Heart left ventricle (tissue), 16 donors: ENCODE measurements around the gene SPNS2. TPM values are rescaled to one million over a fixed set of nuclear protein-coding genes. Genes with fewer than 3 reads are reported as not detected.

ENCODE experiments used
- ATAC-seq, 4 donors: fragments of 200-7000 bp; cut with Tn5 transposase; one replicate each; pipeline ENCODE4 v1.9.1; 2020 to 2022; ENCODE audit warnings: moderate library complexity in 4 of 4, mild to moderate bottlenecking in 3 of 4, moderate number of reproducible peaks in 1 of 4
- DNase-seq, 5 donors: peaks; one replicate each; pipeline ENCODE4 v3.0.0-alpha.2; 2020
- H3K27ac ChIP-seq, 12 donors: fragments of 200-600 bp; sonication (generic) in 4 of 12; one replicate each; pipeline versions ENCODE4 v1.5.0 to v1.8.0; 2016 to 2022; ENCODE audit warnings: mild to moderate bottlenecking in 2 of 12
- H3K27me3 ChIP-seq, 9 donors: fragments of 200-600 bp; sonication (generic) in 2 of 9; one replicate each; pipeline versions ENCODE4 v1.5.1 to v1.8.0; 2016 to 2022; ENCODE audit warnings: mild to moderate bottlenecking in 3 of 9
- H3K36me3 ChIP-seq, 9 donors: fragments of 200-600 bp; sonication (generic) in 2 of 9; one replicate each; pipeline versions ENCODE4 v1.5.0 to v1.8.0; 2018 to 2022; ENCODE audit warnings: mild to moderate bottlenecking in 2 of 9
- H3K4me1 ChIP-seq, 12 donors: fragments of 200-600 bp; sonication (generic) in 4 of 12; one replicate each; pipeline versions ENCODE4 v1.5.0 to v1.8.0; 2016 to 2022; ENCODE audit warnings: mild to moderate bottlenecking in 3 of 12
- H3K4me3 ChIP-seq, 12 donors: fragments of 200-600 bp; sonication (generic) in 4 of 12; one replicate each; pipeline versions ENCODE4 v1.5.0 to v1.8.0; 2017 to 2022; ENCODE audit warnings: mild to moderate bottlenecking in 9 of 12, moderate library complexity in 4 of 12
- H3K9me3 ChIP-seq, 12 donors: fragments of 200-600 bp; sonication (generic) in 4 of 12; one replicate each; pipeline versions ENCODE4 v1.5.0 to v1.8.0; 2016 to 2022; ENCODE audit warnings: mild to moderate bottlenecking in 1 of 12
- CTCF ChIP-seq, 12 donors: fragments of 200-600 bp; sonication (generic) in 4 of 12; IDR thresholded peaks; one replicate each; pipeline versions ENCODE4 v1.5.0 to v1.8.0; 2018 to 2022; ENCODE audit warnings: antibody characterized with exemption in 12 of 12, mild to moderate bottlenecking in 5 of 12
- POLR2A ChIP-seq, 2 donors: fragments of 450-650 bp; IDR thresholded peaks; one replicate each; pipeline ENCODE4 v1.6.1; 2017; ENCODE audit warnings: antibody characterized with exemption in 2 of 2, mild to moderate bottlenecking in 2 of 2, moderate library complexity in 2 of 2
- WGBS, 4 donors: extraction: QIAGEN DNeasy Blood & Tissue Kit in 2 of 4; methylation state at CpG; one replicate each; pipeline versions ENCODE4 v1.1.5 to v1.1.7; 2013 to 2018; 5-methylcytosine and 5-hydroxymethylcytosine counted together
- intact Hi-C, 10 donors: fragments of 100-400 bp; cut with DNase I; formaldehyde crosslinking; loops; one replicate each; pipeline versions ENCODE4 v1.11.1 to v1.14.2; 2022
- polyA plus RNA-seq, 2 donors: library from polyadenylated mRNA; stranded (reverse); fragments of 200-250 nt; gene quantifications; one replicate each; pipeline ENCODE4 v1.2.3, GENCODE V29; 2013
- total RNA-seq, 9 donors: library from RNA; depleted of rRNA in 2 of 9; stranded (reverse); fragments of >200 nt in 2 of 9; fragmentation: NEBNext Ultra II Directional in 3 of 9; extraction: Animal tissue kit (Norgen Biotek cat#: 25700) in 3 of 9; gene quantifications; one replicate each; pipeline versions ENCODE4 v1.1.0 to v1.2.4, GENCODE V29; 2016 to 2023
- donor health status: ischemic (EF 13 %, LVEDD 7.1; RV severe dilation, severe dysfunction).
- donor health status: healthy with polysubstance abuse.
- donor health status: DM: no; HTN: yes; CAD: no.
- donor health status: DM: no; HTN: no; CAD: no.
- donor health status: ischemic (EF 25% LVEDD 6.9; RV normal size, moderate dysfunction).
- donor health status: ischemic (EF 25% LVEDD 5.7; RV mildly dilated, moderate dysfunction).
- donor health status: healthy.
- donor health status: DM: yes; HTN: yes; CAD: no.
- donor health status: ischemic (EF 35%, LVEDD 5.7; RV mildly dilated, moderate dysfunction).
- donor health status: nonischemic (EF 11% LVEDD 7.7; RV severe dilation, severe dysfunction).
- donor health status: DM: yes; HTN: yes; CAD: no.
- donor health status: PGD.
- donor health status: ischemic (EF 29% LVEDD 5.4; RV normal size, mild dysfunction).
- donor health status: nonischemic (EF 23%, LVEDD 6.1; RV moderate dilation, normal function).

The SPNS2 gene
- total and polyA plus RNA-seq, 11 donors, result 6.4 to 22.0 (median 13.3) TPM

GRCh38 chr17:4587803-4588202 is 89.1 kb downstream of the SPNS2 start:
- peak overlapping the region; percentile 66 to 86 (median 74) for H3K27ac ChIP-seq
- peaks cover 0 to 91% (median 23%) of the 10 kb centered on the region in 12 donors for H3K4me1 ChIP-seq
- DNase-seq (peak in 4 of 5 donors; percentile 70 to 84 (median 79)), ATAC-seq (peak; percentile 62 to 81 (median 69))
- WGBS, 4 donors, result 24 to 36% (median 31%) methylated on average over 9 of the region's 9 CpGs
- no peaks in the 10 kb centered on the region for H3K36me3 ChIP-seq
- no peaks in the 10 kb centered on the region for H3K9me3 ChIP-seq
- peak overlapping the region in 5 of 12 donors; percentile 7 to 34 (median 18) for H3K4me3 ChIP-seq
- TF ChIP-seq CTCF (IDR thresholded peaks at IDR 0.05) (no peak), POLR2A (IDR thresholded peaks at IDR 0.05) (no peak)
- peaks cover 0 to 25% (median 5%) of the 10 kb centered on the region in 9 donors for H3K27me3 ChIP-seq
- intact Hi-C loops, result loop anchor here in 1 of 10 donors (2.0 kb wide), 1 partner anchor 13 kb away; no protein-coding TSS in a partner anchor

- intact Hi-C loops, result no loop called here
- TF ChIP-seq POLR2A (IDR thresholded peaks at IDR 0.05), result peak in 1 of 2 donors; percentile 28
- TF ChIP-seq CTCF (IDR thresholded peaks at IDR 0.05), result no peak
- Histone ChIP-seq H3K27me3 (peaks cover 0 to 19% (median 5%) of the 10 kb centered on the region in 9 donors), H3K4me1 (peaks cover 0 to 91% (median 21%) of the 10 kb centered on the region in 12 donors), H3K4me3 (peak overlapping the region in 5 of 12 donors; percentile 7 to 34 (median 18)), H3K36me3 (no peaks in the 10 kb centered on the region), H3K9me3 (no peaks in the 10 kb centered on the region), H3K27ac (peak overlapping the region; percentile 66 to 86 (median 74))
- ATAC-seq (peak; percentile 1 to 38 (median 20)), DNase-seq (peak in 4 of 5 donors; percentile 41 to 81 (median 76))
- WGBS, 4 donors, result 43 to 66% (median 58%) methylated on average over 10 to 11 of the region's 11 CpGs
Measured at GRCh38 chr17:4588391-4588790, 89.7 kb downstream of the SPNS2 start.

Other genes with a start within 250 kb of the SPNS2 start
- gene ANKFY1, start 234.9 kb upstream of the SPNS2 start, total RNA-seq, result 10 to 100 TPM; 20.6 to 44.9 (median 24.9) TPM
- 10 to 100 TPM in 1 of 2 donors, 1 to 10 TPM in 1; 9.4 to 14.5 TPM for gene ANKFY1, start 234.9 kb upstream of the SPNS2 start, polyA plus RNA-seq
- gene UBE2G1, start 132.2 kb upstream of the SPNS2 start, total RNA-seq, result 100 to 1,000 TPM in 3 of 9 donors, 10 to 100 TPM in 6; 79.4 to 125 (median 96.2) TPM
- 10 to 100 TPM; 19.4 to 55.2 TPM for gene UBE2G1, start 132.2 kb upstream of the SPNS2 start, polyA plus RNA-seq
- gene SPNS3, start 64.9 kb upstream of the SPNS2 start, total RNA-seq, result 1 to 10 TPM in 5 of 9 donors, under 1 TPM in 1, not detected in 3; 0.23 to 1.9 (median 1.1) TPM
- gene SPNS3, start 64.9 kb upstream of the SPNS2 start, polyA plus RNA-seq, result under 1 TPM; 0.36 to 0.50 TPM
- gene MYBBP1A, start 56.5 kb downstream of the SPNS2 start, total RNA-seq, result 10 to 100 TPM; 17.4 to 34.8 (median 24.4) TPM
- 10 to 100 TPM; 15.5 to 27.8 TPM for gene MYBBP1A, start 56.5 kb downstream of the SPNS2 start, polyA plus RNA-seq
- gene GGT6, start 61.7 kb downstream of the SPNS2 start, total RNA-seq, result not detected
- gene GGT6, start 61.7 kb downstream of the SPNS2 start, polyA plus RNA-seq, result not detected
- gene SMTNL2, start 85.6 kb downstream of the SPNS2 start, total RNA-seq, result 10 to 100 TPM; 10.1 to 47.5 (median 18.5) TPM
- 1 to 10 TPM; 2.1 to 8.2 TPM for gene SMTNL2, start 85.6 kb downstream of the SPNS2 start, polyA plus RNA-seq
- 10 to 100 TPM in 1 of 9 donors, under 1 TPM in 5, not detected in 3; 0.23 to 62.4 (median 0.38) TPM for gene ALOX15, start 142.8 kb downstream of the SPNS2 start, total RNA-seq
- not detected for gene ALOX15, start 142.8 kb downstream of the SPNS2 start, polyA plus RNA-seq
- 10 to 100 TPM; 19.0 to 42.6 (median 34.5) TPM for gene PELP1, start 205.3 kb downstream of the SPNS2 start, total RNA-seq
- 10 to 100 TPM; 20.4 to 28.0 TPM for gene PELP1, start 205.3 kb downstream of the SPNS2 start, polyA plus RNA-seq
- gene ARRB2, start 211.8 kb downstream of the SPNS2 start, total RNA-seq, result 10 to 100 TPM; 10.9 to 87.6 (median 23.0) TPM
- 10 to 100 TPM; 17.1 to 24.8 TPM for gene ARRB2, start 211.8 kb downstream of the SPNS2 start, polyA plus RNA-seq
- 10 to 100 TPM; 11.5 to 30.3 (median 18.8) TPM for gene MED11, start 232.5 kb downstream of the SPNS2 start, total RNA-seq
- gene MED11, start 232.5 kb downstream of the SPNS2 start, polyA plus RNA-seq, result 10 to 100 TPM; 23.3 to 49.6 TPM
- 1 to 10 TPM in 2 of 9 donors, under 1 TPM in 4, not detected in 3; 0.27 to 2.9 (median 0.44) TPM for gene ZMYND15, start 241.0 kb downstream of the SPNS2 start, total RNA-seq
- gene ZMYND15, start 241.0 kb downstream of the SPNS2 start, polyA plus RNA-seq, result under 1 TPM; 0.14 to 0.30 TPM
- gene CXCL16, start 241.0 kb downstream of the SPNS2 start, total RNA-seq, result 10 to 100 TPM in 2 of 9 donors, 1 to 10 TPM in 7; 1.6 to 42.5 (median 4.5) TPM
- gene CXCL16, start 241.0 kb downstream of the SPNS2 start, polyA plus RNA-seq, result 1 to 10 TPM; 1.3 to 3.7 TPM